ENCODE measurements around the gene PALLD.

PALLD gene

GRCh38 chr4:168784786-168785461, 288.1 kb downstream of the PALLD start:
- no peaks in the 10 kb centered on the region for H3K9me3 Mint-ChIP-seq
- peaks cover 36% of the 10 kb centered on the region for H3K4me1 Mint-ChIP-seq
- peak overlapping the region in 1 of 3 experiments; percentile 61 for H3K27ac Mint-ChIP-seq
- no peaks in the 10 kb centered on the region for H3K27me3 Mint-ChIP-seq (ENCODE audit: low read depth)
- no peak overlapping the region for H3K4me3 Mint-ChIP-seq
- no peak for TF ChIP-seq CTCF (IDR thresholded peaks at IDR 0.05; ENCODE audit: unreplicated experiment in 3 of 3)
- H3K36me3 Mint-ChIP-seq (ENCODE audit: low read depth): peaks cover 14% of the 10 kb centered on the region

- Mint-ChIP-seq H3K4me1 (peaks cover 42% of the 10 kb centered on the region), H3K4me3 (no peak overlapping the region), H3K9me3 (no peaks in the 10 kb centered on the region), H3K27ac (peak overlapping the region; percentile 82 to 94 (median 90)), H3K27me3 (ENCODE audit: low read depth) (no peaks in the 10 kb centered on the region), H3K36me3 (ENCODE audit: low read depth) (peaks cover 23% of the 10 kb centered on the region)
- TF ChIP-seq CTCF (IDR thresholded peaks at IDR 0.05; ENCODE audit: unreplicated experiment in 3 of 3): no peak
Measured at GRCh38 chr4:168787334-168787733, 290.5 kb downstream of the PALLD start.

GRCh38 chr4:168787801-168788595, 291.1 kb downstream of the PALLD start:
- peak overlapping the region in 1 of 3 experiments; percentile 8 for H3K4me3 Mint-ChIP-seq
- H3K27ac Mint-ChIP-seq: peak overlapping the region; percentile 82 to 94 (median 90)
- H3K4me1 Mint-ChIP-seq: peaks cover 42% of the 10 kb centered on the region
- no peaks in the 10 kb centered on the region for H3K9me3 Mint-ChIP-seq
- TF ChIP-seq CTCF (IDR thresholded peaks at IDR 0.05; ENCODE audit: unreplicated experiment in 3 of 3): no peak
- H3K36me3 Mint-ChIP-seq (ENCODE audit: low read depth): peaks cover 25% of the 10 kb centered on the region
- H3K27me3 Mint-ChIP-seq (ENCODE audit: low read depth): no peaks in the 10 kb centered on the region

GRCh38 chr4:168790898-168791297, 294.0 kb downstream of the PALLD start:
- Mint-ChIP-seq H3K27ac (peak overlapping the region; percentile 25 to 35 (median 30)), H3K4me3 (no peak overlapping the region), H3K27me3 (ENCODE audit: low read depth) (no peaks in the 10 kb centered on the region), H3K4me1 (peaks cover 29% of the 10 kb centered on the region), H3K9me3 (no peaks in the 10 kb centered on the region), H3K36me3 (ENCODE audit: low read depth) (peaks cover 34% of the 10 kb centered on the region)
- TF ChIP-seq CTCF (IDR thresholded peaks at IDR 0.05; ENCODE audit: unreplicated experiment in 3 of 3): no peak

- no peaks in the 10 kb centered on the region for H3K27me3 Mint-ChIP-seq (ENCODE audit: low read depth)
- H3K36me3 Mint-ChIP-seq (ENCODE audit: low read depth): peaks cover 34% of the 10 kb centered on the region
- no peaks in the 10 kb centered on the region for H3K9me3 Mint-ChIP-seq
- no peak for TF ChIP-seq CTCF (IDR thresholded peaks at IDR 0.05; ENCODE audit: unreplicated experiment in 3 of 3)
- H3K4me1 Mint-ChIP-seq: peaks cover 34% of the 10 kb centered on the region
- H3K4me3 Mint-ChIP-seq: no peak overlapping the region
- H3K27ac Mint-ChIP-seq: peak overlapping the region; percentile 25 to 35 (median 30)
Measured at GRCh38 chr4:168791376-168791775, 294.5 kb downstream of the PALLD start.

All from nephron (organoid).